Eye (tissue), 1 donor: ENCODE measurements around the gene PIGS.
"Not testable (repeated sequence)": the region's sequence is repeated elsewhere in the genome, so short reads cannot be mapped to it uniquely, and the experiment has no call there.

Experiments
- DNase-seq: peaks from one replicate; pipeline ENCODE4 v3.0.0-alpha.2; 2015

Gene PIGS

GRCh38 chr17:28571361-28572122 lies at the start of gene PIGS:
TSS of gene PIGS (minus strand) at chr17:28571524. CDS start at chr17:28571496, 28 bp downstream.
- peak; percentile 96 for DNase-seq

GRCh38 chr17:28620010-28620409 lies 48.7 kb upstream of the PIGS start:
- no peak for DNase-seq

DNA sequence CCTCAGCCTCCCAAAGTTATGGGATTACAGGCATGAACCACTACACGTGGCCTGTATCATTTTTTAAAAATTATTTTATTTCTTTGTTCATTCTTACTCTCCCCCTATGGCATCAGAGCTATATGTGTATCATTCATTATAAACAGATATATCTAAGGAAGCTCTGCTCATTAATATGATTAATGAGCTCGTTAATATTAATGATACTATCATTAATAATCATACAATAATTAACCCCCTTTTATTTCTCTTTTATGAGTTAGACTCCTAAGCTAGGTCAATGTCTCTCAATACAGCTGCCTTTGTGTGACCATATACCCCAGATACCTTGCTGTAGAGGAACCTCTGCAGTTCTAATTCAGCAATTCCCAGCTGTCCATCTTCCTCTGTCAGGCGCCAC lies 47.1 kb upstream of the PIGS start:
- DNase-seq: no peak

- no peak for DNase-seq
These were observed 45.0 kb upstream of the PIGS start for GRCh38 chr17:28616281-28616680.

DNA sequence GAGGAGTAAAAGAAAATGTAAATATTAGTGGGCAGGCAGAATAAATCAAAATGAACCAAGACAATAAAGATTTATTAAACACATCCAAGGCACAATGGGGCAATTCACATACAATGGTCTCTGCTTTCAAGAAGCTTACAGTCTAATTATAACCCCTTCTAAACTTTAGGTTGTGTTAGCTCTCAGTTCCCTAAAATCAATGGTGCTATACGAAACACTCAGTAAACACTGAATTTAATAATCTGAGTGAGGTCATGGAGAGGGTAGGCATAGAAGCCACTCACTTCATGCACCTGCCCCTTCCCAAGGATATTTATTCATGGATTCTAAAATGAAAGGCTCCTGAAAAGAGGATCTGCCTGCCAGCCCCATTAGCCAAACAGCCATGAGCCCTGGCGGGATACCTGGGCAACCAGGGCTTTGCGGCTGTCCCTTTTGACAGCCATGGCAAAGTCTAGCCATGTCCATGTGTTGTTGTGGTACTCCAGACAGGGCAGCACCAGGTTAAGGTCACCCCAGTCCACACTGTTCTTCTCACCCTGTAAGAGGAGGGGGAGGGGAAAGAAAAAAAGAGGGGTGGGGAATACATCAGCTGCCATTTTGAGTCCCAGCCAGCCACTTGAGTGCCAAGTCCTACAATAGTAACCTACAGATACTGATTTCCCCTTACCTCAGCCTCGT lies 44.1 kb upstream of the PIGS start:
- DNase-seq: no peak

DNA sequence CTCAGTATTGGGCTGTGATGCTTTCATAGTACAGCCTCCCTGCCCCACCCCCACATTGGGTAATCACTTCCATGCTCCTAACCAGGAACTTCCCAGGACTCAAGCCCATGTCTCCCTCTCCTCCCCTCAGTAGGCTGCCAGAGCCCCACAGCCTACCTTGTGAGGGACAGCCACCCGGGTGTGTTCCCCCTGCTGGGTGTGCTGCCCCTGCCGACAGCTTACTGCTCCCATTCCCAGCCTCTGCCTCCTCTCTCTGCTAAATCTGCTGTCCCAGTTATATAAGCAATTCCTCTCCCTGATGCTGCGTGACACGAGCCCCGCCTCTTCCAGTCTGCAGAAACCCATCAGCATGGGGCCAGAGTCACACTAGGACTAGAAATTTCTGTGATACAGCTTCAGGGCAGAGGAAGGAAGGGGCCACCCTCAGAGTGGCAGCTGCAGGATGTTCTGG lies 42.6 kb upstream of the PIGS start, which contains the start of gene RSKR:
RSKR (minus strand) TSS at position 255 of the 451 bp plus-strand sequence; CDS start at position 231, 24 bp downstream.
- DNase-seq: no peak

GRCh38 chr17:28612936-28613872 lies 41.9 kb upstream of the PIGS start:
- peak; percentile 75 for DNase-seq

GRCh38 chr17:28612531-28612930 lies 41.2 kb upstream of the PIGS start:
- DNase-seq: no peak

DNA sequence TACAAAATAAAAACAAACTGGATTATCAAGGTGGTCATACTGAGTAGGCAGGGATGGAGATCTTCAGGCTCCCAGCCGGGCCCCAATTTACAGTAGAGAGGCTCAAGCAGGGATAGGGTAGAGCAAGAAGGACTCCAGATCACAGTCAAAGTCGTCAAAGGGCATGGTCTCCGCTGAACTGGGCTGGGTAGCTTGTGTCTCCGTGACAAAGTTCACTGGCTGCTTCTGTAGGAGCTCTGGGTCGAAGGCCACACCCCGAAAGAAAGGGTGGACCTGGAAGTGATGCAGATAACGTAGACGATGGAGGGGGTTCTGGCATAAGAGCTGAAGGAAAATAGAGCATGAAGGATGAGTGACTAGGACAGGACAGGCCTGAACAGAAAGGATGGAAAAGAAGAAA lies 39.1 kb upstream of the PIGS start:
- no peak for DNase-seq

- DNase-seq: not testable (repeated sequence)
These were observed 32.7 kb upstream of the PIGS start for GRCh38 chr17:28604031-28604430.

- DNase-seq: no peak
These were observed 28.2 kb upstream of the PIGS start for GRCh38 chr17:28599311-28600184.

GRCh38 chr17:28598799-28599310 lies 27.5 kb upstream of the PIGS start, which contains the start of gene SPAG5:
TSS of gene SPAG5 (minus strand) at chr17:28599025. CDS start at chr17:28598946, 79 bp downstream.
- DNase-seq: peak; percentile 97

- no peak for DNase-seq
These were observed 27.1 kb upstream of the PIGS start for GRCh38 chr17:28598389-28598788.

GRCh38 chr17:28597606-28598383 lies 26.5 kb upstream of the PIGS start:
- DNase-seq: peak; percentile 14

- no peak for DNase-seq
These were observed 20.9 kb upstream of the PIGS start for GRCh38 chr17:28592260-28592659.

DNA sequence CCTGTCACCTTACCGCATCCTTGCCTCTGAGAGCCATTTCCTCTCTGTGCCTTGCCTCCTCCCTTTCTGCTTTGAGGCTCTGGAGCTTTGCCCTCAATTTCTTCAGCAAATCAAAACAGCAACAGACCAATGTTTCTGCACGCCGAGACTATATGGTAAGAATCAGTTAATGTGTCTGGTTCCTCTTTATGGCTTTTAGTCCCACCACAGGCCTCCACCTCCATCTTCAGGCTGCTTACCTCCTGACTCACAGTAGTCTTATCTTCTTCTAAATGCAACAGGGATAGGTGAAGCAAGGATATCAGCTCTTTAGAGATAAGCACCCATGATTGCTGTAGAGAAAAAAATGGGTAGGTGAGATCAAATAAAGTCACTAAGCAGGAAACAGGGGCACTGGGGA lies 14.5 kb upstream of the PIGS start:
- no peak for DNase-seq

DNA sequence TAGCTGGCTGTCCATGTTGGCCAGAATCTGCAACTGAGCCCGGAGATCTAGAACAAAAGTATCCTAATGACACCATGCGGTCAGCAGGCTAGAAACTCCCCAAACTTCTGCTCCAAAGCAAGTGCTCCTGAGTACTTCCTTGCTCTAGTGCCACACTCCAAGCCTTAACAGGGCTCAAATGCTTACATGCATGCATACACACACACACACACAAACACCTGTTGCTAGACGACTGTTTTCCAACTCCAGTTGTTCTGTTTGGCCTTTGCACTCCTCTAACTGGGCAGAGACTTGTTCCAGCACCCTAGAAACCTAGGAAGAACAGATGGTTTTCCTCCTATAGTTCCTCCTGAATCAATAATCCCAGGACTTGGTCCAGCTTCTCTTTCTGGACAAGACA lies 13.1 kb upstream of the PIGS start:
- no peak for DNase-seq

DNA sequence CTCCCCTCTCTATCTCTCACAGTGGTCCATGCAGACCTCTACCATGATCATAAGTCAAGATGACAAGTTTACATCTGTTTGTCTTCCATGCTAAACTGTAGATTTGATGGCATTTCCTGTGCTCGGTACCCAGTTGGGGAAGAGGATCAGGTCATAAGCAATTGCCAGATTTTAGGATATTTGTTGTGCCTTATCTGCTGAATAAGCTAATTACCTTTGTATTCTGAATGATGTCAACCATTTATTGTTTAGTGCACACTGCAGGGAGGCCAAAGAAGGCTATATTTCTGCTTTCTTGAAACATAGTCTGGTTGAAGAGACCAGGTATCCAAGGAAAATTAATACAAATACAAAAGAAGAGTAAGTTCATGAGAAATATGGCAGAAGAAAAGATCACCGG lies 11.2 kb upstream of the PIGS start:
- DNase-seq: no peak

- no peak for DNase-seq
These were observed 9.6 kb upstream of the PIGS start for GRCh38 chr17:28580959-28581358.

- DNase-seq: no peak
These were observed 8.2 kb upstream of the PIGS start for GRCh38 chr17:28579526-28579925.
